Stimulated activated memory B cell treated with anti-CD40 and anti-IgM and Interleukin-4, amounts not matched to agents 10 μg/mL and 1 μg/mL and 100 μg/mL, for 72 hours (primary cell): Measurements from ENCODE around the gene GALNT16.

Experiments
- ATAC-seq: fragments of 150-1000 bp; cut with Tn5 transposase; 2 replicates; pipeline ENCODE4 v1.10.0; 2021
- H3K27ac Mint-ChIP-seq: one replicate; pipeline ENCODE4 v1.8.0; 2022; ENCODE audit warnings: mild to moderate bottlenecking, mixed read lengths
- H3K27me3 Mint-ChIP-seq: one replicate; pipeline ENCODE4 v1.8.0; 2022; ENCODE audit warnings: mixed read lengths
- H3K36me3 Mint-ChIP-seq: one replicate; pipeline ENCODE4 v1.8.0; 2022; ENCODE audit warnings: mixed read lengths
- H3K4me1 Mint-ChIP-seq: one replicate; pipeline ENCODE4 v1.8.0; 2022; ENCODE audit warnings: mixed read lengths
- H3K4me3 Mint-ChIP-seq: one replicate; pipeline ENCODE4 v1.8.0; 2022; ENCODE audit warnings: mild to moderate bottlenecking, moderate library complexity, mixed read lengths
- H3K9me3 Mint-ChIP-seq: one replicate; pipeline ENCODE4 v1.8.0; 2022; ENCODE audit warnings: mixed read lengths

The GALNT16 gene

DNA sequence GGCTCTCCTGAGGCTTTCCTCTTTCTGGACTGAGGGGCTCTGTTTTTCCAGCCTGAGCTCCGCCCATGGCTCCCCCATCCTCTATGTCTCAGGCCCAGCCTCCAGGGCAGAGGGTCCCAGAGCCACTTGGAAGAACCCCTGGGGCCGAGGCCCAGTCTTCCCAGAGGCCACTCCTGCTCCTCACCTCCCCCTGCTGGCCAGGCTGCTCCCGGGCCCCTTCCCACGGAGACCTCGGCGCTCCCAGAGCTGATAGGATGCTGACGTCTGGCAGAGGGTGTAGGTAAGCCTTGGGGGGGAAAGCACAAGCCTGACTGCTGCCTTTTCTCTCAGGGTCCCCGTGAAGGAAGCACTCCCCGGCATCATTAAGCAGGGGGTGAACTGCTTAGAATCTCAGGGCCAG lies 86.8 kb downstream of the GALNT16 start:
- Mint-ChIP-seq H3K4me3 (no peak overlapping the region), H3K36me3 (no peaks in the 10 kb centered on the region), H3K27me3 (peaks cover 15% of the 10 kb centered on the region), H3K9me3 (no peaks in the 10 kb centered on the region), H3K4me1 (peaks cover 12% of the 10 kb centered on the region), H3K27ac (no peak overlapping the region)
- no peak for ATAC-seq

GRCh38 chr14:69349091-69349777 lies 89.3 kb downstream of the GALNT16 start:
- Mint-ChIP-seq H3K27ac (no peak overlapping the region), H3K27me3 (no peaks in the 10 kb centered on the region), H3K9me3 (no peaks in the 10 kb centered on the region), H3K36me3 (no peaks in the 10 kb centered on the region), H3K4me3 (no peak overlapping the region), H3K4me1 (peaks cover 34% of the 10 kb centered on the region)
- ATAC-seq = no peak

DNA sequence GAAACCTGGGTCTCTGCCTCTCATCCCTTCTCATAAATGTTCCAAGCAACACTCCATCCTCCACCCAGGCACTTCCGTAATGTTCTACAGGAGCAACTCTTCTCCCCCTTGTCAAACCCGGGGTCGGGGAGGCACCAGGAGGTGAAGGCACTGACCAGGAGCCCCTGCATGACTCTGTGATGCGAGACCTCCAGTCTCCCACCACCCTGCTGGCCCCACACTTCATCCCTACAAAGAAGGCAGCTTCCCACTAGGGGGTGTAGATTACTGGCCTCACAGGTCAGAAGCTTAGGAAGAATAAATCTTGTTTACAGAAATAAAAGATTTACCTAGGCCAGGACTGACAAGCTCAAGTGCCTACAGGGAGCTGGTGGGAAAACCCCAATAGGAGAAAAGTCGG lies 90.9 kb downstream of the GALNT16 start:
- no peak for ATAC-seq
- H3K27ac Mint-ChIP-seq = peak overlapping the region; percentile 57

DNA sequence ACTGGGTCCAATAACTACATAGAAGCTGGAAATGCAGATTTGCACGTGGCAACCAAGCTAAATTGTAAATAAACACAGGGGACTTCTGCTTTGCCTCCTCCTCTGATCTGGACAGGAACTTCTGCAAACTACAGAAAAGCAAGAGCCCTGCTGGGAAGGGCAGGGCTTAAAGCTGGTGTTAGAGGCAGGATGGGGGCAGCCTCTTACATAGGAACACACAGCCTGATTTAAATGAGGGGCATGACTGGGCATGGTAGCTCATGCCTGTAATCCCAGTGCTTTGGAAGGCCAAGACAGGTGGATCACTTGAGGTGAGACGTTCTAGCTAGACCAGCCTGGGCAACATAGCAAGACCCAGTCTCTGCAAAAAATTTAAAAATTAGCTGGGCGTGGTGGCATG lies 91.4 kb downstream of the GALNT16 start:
- Mint-ChIP-seq H3K4me3 (no peak overlapping the region), H3K36me3 (no peaks in the 10 kb centered on the region), H3K4me1 (peaks cover 50% of the 10 kb centered on the region), H3K27me3 (no peaks in the 10 kb centered on the region), H3K27ac (peak overlapping the region; percentile 57), H3K9me3 (no peaks in the 10 kb centered on the region)
- ATAC-seq = peak; percentile 52

More for the DNA sequence above, 90.9 kb downstream of the GALNT16 start:
- H3K9me3 Mint-ChIP-seq = no peaks in the 10 kb centered on the region
- H3K4me3 Mint-ChIP-seq = no peak overlapping the region
- H3K27me3 Mint-ChIP-seq = no peaks in the 10 kb centered on the region
- H3K4me1 Mint-ChIP-seq = peaks cover 50% of the 10 kb centered on the region
- no peaks in the 10 kb centered on the region for H3K36me3 Mint-ChIP-seq

DNA sequence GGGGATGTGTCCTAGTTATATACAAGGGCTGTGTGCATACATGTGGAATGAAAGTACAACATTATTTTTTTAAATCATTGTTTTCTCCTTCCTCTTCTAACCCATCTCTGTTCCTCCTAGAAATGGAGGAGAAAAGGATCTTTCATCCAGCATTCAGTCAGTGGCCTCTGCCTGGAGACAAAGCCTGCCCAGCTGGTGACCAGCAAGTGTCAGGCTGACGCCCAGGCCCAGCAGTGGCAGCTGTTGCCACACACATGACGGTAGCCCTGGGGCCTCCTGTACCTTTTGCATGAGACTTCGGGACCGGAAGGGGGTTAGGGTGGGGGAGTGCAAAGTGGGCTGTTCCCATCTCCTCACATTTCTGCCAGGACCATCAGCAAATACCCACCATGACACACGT lies 92.0 kb downstream of the GALNT16 start:
- no peaks in the 10 kb centered on the region for H3K36me3 Mint-ChIP-seq
- H3K9me3 Mint-ChIP-seq = no peaks in the 10 kb centered on the region
- no peak for ATAC-seq
- peak overlapping the region; percentile 97 for H3K27ac Mint-ChIP-seq
- peaks cover 50% of the 10 kb centered on the region for H3K4me1 Mint-ChIP-seq
- no peak overlapping the region for H3K4me3 Mint-ChIP-seq
- no peaks in the 10 kb centered on the region for H3K27me3 Mint-ChIP-seq

- H3K4me3 Mint-ChIP-seq = no peak overlapping the region
- H3K36me3 Mint-ChIP-seq = no peaks in the 10 kb centered on the region
- no peaks in the 10 kb centered on the region for H3K9me3 Mint-ChIP-seq
- peaks cover 56% of the 10 kb centered on the region for H3K4me1 Mint-ChIP-seq
- no peak for ATAC-seq
- H3K27ac Mint-ChIP-seq = peak overlapping the region; percentile 97
- no peaks in the 10 kb centered on the region for H3K27me3 Mint-ChIP-seq
Observed at GRCh38 chr14:69353168-69353567, 93.2 kb downstream of the GALNT16 start.

GRCh38 chr14:69354383-69355153 lies 94.6 kb downstream of the GALNT16 start:
- H3K4me3 Mint-ChIP-seq = peak overlapping the region; percentile 78
- H3K9me3 Mint-ChIP-seq = no peaks in the 10 kb centered on the region
- peak overlapping the region; percentile 97 for H3K27ac Mint-ChIP-seq
- H3K4me1 Mint-ChIP-seq = peaks cover 67% of the 10 kb centered on the region
- peak; percentile 92 for ATAC-seq
- H3K27me3 Mint-ChIP-seq = no peaks in the 10 kb centered on the region
- H3K36me3 Mint-ChIP-seq = no peaks in the 10 kb centered on the region

- Mint-ChIP-seq H3K9me3 (no peaks in the 10 kb centered on the region), H3K36me3 (no peaks in the 10 kb centered on the region), H3K4me1 (peaks cover 69% of the 10 kb centered on the region), H3K4me3 (peak overlapping the region; percentile 78), H3K27ac (peak overlapping the region; percentile 97), H3K27me3 (no peaks in the 10 kb centered on the region)
- no peak for ATAC-seq
Observed at GRCh38 chr14:69355154-69355597, 95.2 kb downstream of the GALNT16 start.

DNA sequence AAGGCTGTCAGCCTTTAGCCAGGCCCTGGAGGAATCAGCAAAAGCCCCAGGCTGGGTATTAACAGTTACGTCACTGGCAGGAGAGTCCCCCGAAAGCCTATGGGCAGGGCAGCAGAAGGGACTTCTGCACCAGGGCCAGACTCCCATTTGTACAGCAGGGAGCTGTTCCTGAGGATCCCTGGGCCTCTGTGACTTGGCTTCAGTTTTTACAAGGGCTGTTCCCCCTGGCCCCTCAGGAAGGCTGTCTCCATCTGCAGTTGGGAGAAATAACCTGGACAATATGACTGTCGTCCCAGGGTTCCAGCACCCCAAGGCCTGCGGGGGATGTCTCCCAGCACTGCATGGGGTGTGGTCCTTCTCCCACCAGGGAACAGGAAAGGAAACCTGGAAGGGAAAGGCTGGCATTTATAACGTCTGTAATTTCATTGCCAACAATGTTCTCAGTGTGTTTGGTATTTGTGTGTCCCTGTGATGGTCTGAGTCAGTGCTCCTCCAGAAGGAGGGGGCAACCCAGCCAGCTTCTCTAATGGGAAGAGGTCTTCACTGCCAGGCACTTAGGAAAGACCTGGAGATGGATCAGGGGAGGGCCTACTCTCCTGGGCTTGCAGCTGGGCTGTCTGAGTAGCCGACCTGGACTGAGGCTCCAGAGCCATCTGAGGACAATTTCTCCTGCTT lies 95.8 kb downstream of the GALNT16 start:
- no peaks in the 10 kb centered on the region for H3K36me3 Mint-ChIP-seq
- ATAC-seq = no peak
- peak overlapping the region; percentile 78 for H3K4me3 Mint-ChIP-seq
- peak overlapping the region; percentile 97 for H3K27ac Mint-ChIP-seq
- peaks cover 71% of the 10 kb centered on the region for H3K4me1 Mint-ChIP-seq
- no peaks in the 10 kb centered on the region for H3K9me3 Mint-ChIP-seq
- H3K27me3 Mint-ChIP-seq = no peaks in the 10 kb centered on the region

- no peaks in the 10 kb centered on the region for H3K27me3 Mint-ChIP-seq
- H3K4me3 Mint-ChIP-seq = no peak overlapping the region
- ATAC-seq = no peak
- H3K27ac Mint-ChIP-seq = peak overlapping the region; percentile 1
- H3K4me1 Mint-ChIP-seq = peaks cover 67% of the 10 kb centered on the region
- no peaks in the 10 kb centered on the region for H3K9me3 Mint-ChIP-seq
- no peaks in the 10 kb centered on the region for H3K36me3 Mint-ChIP-seq
Observed at GRCh38 chr14:69356903-69357543, 97.1 kb downstream of the GALNT16 start.

DNA sequence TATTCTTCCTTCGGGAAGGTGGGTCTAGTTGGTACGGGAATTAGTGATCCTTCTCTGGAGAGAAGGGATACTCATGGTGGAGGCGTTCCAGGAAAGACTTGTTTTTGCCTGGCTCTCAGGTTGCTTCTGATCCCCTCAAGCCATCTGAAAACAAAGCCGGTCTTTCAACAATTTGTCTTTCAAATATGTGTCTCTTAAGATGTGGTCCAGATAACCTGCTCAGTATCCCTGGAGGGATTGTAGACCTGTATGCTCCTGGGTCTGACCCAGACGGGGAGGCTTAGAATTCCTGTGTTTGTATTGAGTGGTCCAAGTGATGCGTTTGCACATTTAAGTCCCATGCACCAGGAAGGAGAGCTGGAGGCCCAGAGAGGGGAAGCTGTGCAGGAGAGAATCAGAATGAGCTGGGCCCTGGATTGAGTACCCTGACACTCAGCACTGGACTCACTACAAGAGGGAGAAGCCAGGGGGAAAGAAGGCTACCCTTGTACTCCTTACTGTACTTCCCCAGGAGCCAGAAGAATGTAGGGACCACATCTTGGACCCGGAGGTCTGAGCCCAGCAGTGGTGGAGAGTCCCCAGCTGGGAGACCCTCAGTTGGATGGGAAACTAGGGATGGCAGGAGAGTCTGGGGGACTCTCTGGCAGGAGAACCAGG lies 97.7 kb downstream of the GALNT16 start:
- Mint-ChIP-seq H3K4me3 (no peak overlapping the region), H3K36me3 (no peaks in the 10 kb centered on the region), H3K27ac (peak overlapping the region; percentile 1), H3K27me3 (no peaks in the 10 kb centered on the region), H3K9me3 (no peaks in the 10 kb centered on the region), H3K4me1 (peaks cover 61% of the 10 kb centered on the region)
- no peak for ATAC-seq

DNA sequence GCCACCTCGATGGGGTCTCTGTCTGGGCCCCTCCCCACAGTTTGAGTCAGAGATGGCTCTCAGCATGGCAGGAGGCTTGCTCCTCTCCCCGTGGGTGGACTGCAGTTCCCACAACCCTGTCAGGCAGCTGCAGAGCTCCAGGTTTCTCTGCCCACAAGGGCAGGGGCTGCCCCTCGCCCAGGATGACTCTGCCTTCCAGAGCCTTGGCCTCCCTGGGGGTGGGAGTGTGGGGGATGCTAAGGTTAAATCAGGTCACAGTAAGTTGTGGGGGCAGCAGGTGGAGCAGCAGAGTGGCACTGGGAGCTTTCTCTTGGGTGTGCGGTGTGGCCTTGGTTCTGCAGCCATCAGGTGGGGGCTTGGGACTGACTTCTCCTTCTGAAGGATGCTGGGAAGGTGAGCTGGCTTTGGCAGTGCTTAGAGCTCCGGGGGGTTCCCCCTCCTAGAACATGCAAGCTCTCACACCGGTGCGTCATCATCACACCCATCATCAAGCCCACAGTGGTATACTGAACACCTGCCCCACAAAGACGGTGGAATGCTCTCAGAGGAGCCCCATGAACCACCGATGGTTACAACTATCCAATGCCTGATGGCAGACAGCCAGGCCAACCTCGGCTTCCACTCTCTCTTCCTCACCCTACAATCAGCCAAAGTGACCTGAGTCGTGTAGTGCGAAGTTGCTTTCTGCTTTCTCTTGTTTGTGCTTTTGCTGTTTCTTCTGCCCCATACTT lies 98.4 kb downstream of the GALNT16 start:
- no peaks in the 10 kb centered on the region for H3K36me3 Mint-ChIP-seq
- no peaks in the 10 kb centered on the region for H3K27me3 Mint-ChIP-seq
- H3K9me3 Mint-ChIP-seq = no peaks in the 10 kb centered on the region
- ATAC-seq = peak; percentile 58
- H3K27ac Mint-ChIP-seq = peak overlapping the region; percentile 1
- peaks cover 54% of the 10 kb centered on the region for H3K4me1 Mint-ChIP-seq
- no peak overlapping the region for H3K4me3 Mint-ChIP-seq

DNA sequence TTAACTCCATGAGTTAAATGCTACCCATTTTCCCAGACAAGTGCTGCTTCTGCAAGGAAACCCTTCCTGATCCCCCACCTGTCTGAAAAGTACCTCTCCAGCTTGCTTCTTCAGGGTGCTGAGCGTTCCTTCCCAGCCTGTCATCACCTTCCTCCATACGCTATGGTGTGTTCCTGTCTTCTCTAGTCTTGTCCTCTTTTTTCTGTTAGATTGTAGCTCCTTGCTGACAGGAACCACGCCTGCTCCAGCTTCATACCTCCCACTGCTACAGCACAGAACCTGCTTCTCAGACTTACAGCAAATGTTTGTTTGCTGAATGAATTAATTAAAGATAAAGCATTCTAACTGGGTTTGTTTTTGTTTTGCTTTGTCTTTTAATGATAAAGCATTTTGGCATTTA lies 99.0 kb downstream of the GALNT16 start:
- ATAC-seq = no peak
- Mint-ChIP-seq H3K27me3 (no peaks in the 10 kb centered on the region), H3K36me3 (no peaks in the 10 kb centered on the region), H3K4me1 (peaks cover 48% of the 10 kb centered on the region), H3K27ac (peak overlapping the region; percentile 1), H3K9me3 (no peaks in the 10 kb centered on the region), H3K4me3 (no peak overlapping the region)

GRCh38 chr14:69360438-69361108 lies 100.6 kb downstream of the GALNT16 start:
- peak overlapping the region; percentile 80 for H3K27ac Mint-ChIP-seq
- ATAC-seq = peak; percentile 78
- no peaks in the 10 kb centered on the region for H3K9me3 Mint-ChIP-seq
- H3K4me1 Mint-ChIP-seq = peaks cover 32% of the 10 kb centered on the region
- H3K4me3 Mint-ChIP-seq = no peak overlapping the region
- no peaks in the 10 kb centered on the region for H3K36me3 Mint-ChIP-seq
- H3K27me3 Mint-ChIP-seq = no peaks in the 10 kb centered on the region
